ENCODE measurements around the gene LRRN1. TPM values are rescaled to one million over a fixed set of nuclear protein-coding genes. Genes with fewer than 3 reads are reported as not detected.

The LRRN1 gene
- total and polyA plus RNA-seq, 11 donors, result 0.07 to 3.0 (median 0.21) TPM; not detected in 3

GRCh38 chr3:3776607-3777006, 22.6 kb upstream of the LRRN1 start:
- TF ChIP-seq CTCF (IDR thresholded peaks at IDR 0.05) (no peak), POLR2A (IDR thresholded peaks at IDR 0.05) (no peak)
- no peaks in the 10 kb centered on the region for H3K27me3 ChIP-seq
- H3K9me3 ChIP-seq, result peaks cover 0 to 20% (median 7%) of the 10 kb centered on the region in 12 donors
- intact Hi-C loops (cut with DNase I), result no loop called here
- H3K36me3 ChIP-seq, result peaks cover 0 to 4% (median 0%) of the 10 kb centered on the region in 9 donors
- H3K4me3 ChIP-seq, result no peak overlapping the region
- 89 to 96% (median 92%) methylated on average over 4 of the region's 4 CpGs for WGBS, 4 donors
- no peak overlapping the region for H3K27ac ChIP-seq
- no peak for DNase-seq
- no peak for ATAC-seq
- H3K4me1 ChIP-seq, result peaks cover 0 to 2% (median 0%) of the 10 kb centered on the region in 12 donors

- Histone ChIP-seq H3K27ac (no peak overlapping the region), H3K36me3 (peaks cover 0 to 4% (median 0%) of the 10 kb centered on the region in 9 donors), H3K9me3 (peaks cover 0 to 20% (median 7%) of the 10 kb centered on the region in 12 donors), H3K27me3 (no peaks in the 10 kb centered on the region), H3K4me3 (no peak overlapping the region), H3K4me1 (no peaks in the 10 kb centered on the region)
- TF ChIP-seq CTCF (IDR thresholded peaks at IDR 0.05), result no peak
- TF ChIP-seq POLR2A (IDR thresholded peaks at IDR 0.05), result no peak
- no peak for ATAC-seq
- no peak for DNase-seq
- intact Hi-C loops (cut with DNase I), result no loop called here
These were observed 21.0 kb upstream of the LRRN1 start for GRCh38 chr3:3778216-3778615.

- no peak for ATAC-seq
- intact Hi-C loops (cut with DNase I), result no loop called here
- TF ChIP-seq POLR2A (IDR thresholded peaks at IDR 0.05) (no peak), CTCF (IDR thresholded peaks at IDR 0.05) (no peak)
These were observed 20.5 kb upstream of the LRRN1 start for GRCh38 chr3:3778641-3779270.

GRCh38 chr3:3782457-3782856, 16.8 kb upstream of the LRRN1 start:
- ATAC-seq, result no peak
- intact Hi-C loops (cut with DNase I), result no loop called here
- no peaks in the 10 kb centered on the region for H3K36me3 ChIP-seq
- no peaks in the 10 kb centered on the region for H3K9me3 ChIP-seq
- DNase-seq, result no peak
- H3K27me3 ChIP-seq, result no peaks in the 10 kb centered on the region
- TF ChIP-seq POLR2A (IDR thresholded peaks at IDR 0.05), result no peak
- no peak for TF ChIP-seq CTCF (IDR thresholded peaks at IDR 0.05)
- WGBS, 4 donors, result 64 to 69% (median 66%) methylated on average over 7 of the region's 7 CpGs
- H3K4me3 ChIP-seq, result no peak overlapping the region
- no peaks in the 10 kb centered on the region for H3K4me1 ChIP-seq
- no peak overlapping the region for H3K27ac ChIP-seq

More at GRCh38 chr3:3778641-3779270, 20.5 kb upstream of the LRRN1 start:
- H3K4me3 ChIP-seq, result no peak overlapping the region
- no peaks in the 10 kb centered on the region for H3K4me1 ChIP-seq
- H3K27ac ChIP-seq, result no peak overlapping the region
- DNase-seq, result no peak
- H3K9me3 ChIP-seq, result peaks cover 0 to 20% (median 7%) of the 10 kb centered on the region in 12 donors
- 41 to 58% (median 50%) methylated on average over 4 of the region's 4 CpGs for WGBS, 4 donors
- no peaks in the 10 kb centered on the region for H3K27me3 ChIP-seq
- H3K36me3 ChIP-seq, result peaks cover 0 to 4% (median 0%) of the 10 kb centered on the region in 9 donors

Data from heart left ventricle (tissue), 16 donors.